ENCODE data around the gene FRS3. TPM values are rescaled to one million over a fixed set of nuclear protein-coding genes. Genes with fewer than 3 reads are reported as not detected.

Gene FRS3
- total and polyA plus RNA-seq, 2 of the 13 experiments (the other 11 are each of a cell fraction or from before 2014, with no cell fraction given): 3.0 to 7.4 TPM

DNA sequence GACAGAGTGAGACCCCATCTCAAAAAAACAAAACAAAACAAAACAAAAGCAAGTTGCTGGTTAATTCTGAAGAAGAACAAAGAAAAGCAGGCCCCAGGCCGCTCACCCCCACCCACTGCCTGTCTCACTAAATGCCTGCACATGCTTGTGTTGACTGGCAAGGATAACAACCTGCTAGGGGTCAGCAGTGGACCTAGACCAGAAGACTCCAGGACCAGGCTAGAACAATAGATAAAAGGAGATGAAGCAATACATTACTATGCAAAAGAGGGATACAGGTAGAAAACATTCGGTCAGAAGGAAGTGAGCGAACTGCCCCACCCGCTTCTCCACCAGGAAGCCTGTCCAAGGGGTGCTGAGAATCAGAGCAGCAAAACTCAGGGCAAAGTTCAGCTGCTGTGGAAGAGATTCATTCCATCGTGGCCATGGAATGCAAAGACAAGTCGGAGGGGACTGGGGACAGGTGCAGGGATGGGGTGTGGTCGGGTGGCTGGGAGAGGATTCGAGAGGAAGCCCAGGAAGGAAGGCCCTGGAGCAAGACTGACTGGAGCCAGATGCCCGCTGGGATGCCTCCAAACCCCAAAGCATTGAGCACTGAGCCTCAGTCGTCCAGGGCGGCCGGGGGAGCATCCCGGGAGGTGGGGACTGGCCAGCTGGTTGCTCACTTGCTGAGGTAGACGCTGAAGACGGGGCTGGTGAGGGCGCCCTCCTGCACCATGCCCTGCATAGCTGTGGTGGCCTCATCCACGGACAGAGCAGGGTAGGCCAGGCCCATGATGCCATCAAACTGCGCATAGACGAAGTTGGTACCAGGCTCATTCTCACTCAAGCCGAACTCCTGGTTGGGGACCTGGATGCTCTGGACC, 37.8 kb downstream of the FRS3 start (continued):
- TF ChIP-seq, protein P1, sequence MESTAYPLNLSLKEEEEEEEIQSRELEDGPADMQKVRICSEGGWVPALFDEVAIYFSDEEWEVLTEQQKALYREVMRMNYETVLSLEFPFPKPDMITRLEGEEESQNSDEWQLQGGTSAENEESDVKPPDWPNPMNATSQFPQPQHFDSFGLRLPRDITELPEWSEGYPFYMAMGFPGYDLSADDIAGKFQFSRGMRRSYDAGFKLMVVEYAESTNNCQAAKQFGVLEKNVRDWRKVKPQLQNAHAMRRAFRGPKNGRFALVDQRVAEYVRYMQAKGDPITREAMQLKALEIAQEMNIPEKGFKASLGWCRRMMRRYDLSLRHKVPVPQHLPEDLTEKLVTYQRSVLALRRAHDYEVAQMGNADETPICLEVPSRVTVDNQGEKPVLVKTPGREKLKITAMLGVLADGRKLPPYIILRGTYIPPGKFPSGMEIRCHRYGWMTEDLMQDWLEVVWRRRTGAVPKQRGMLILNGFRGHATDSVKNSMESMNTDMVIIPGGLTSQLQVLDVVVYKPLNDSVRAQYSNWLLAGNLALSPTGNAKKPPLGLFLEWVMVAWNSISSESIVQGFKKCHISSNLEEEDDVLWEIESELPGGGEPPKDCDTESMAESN (CRISPR knock-in tag; conservative IDR thresholded peaks at IDR 0.05): no peak; the same call in 1 of the 2 replicates
- TF ChIP-seq ZNF263 (CRISPR knock-in tag; IDR thresholded peaks at IDR 0.05) (no peak), CENPX (CRISPR knock-in tag; IDR thresholded peaks at IDR 0.05) (no peak), ZNF629 (CRISPR knock-in tag; conservative IDR thresholded peaks at IDR 0.05) (no peak), ZNF441 (CRISPR knock-in tag; IDR thresholded peaks at IDR 0.05; ENCODE audit: borderline replicate concordance) (no peak), TCF7 (IDR thresholded peaks at IDR 0.05; ENCODE audit: low read depth) (peak; percentile 73), MIER3 (CRISPR knock-in tag; IDR thresholded peaks at IDR 0.05; ENCODE audit: borderline replicate concordance) (no peak), ZNF335 (CRISPR knock-in tag; IDR thresholded peaks at IDR 0.05) (0 out of 2 replicates have a peak, but pooled peaks have one; percentile 16), ZNF180 (CRISPR knock-in tag; IDR thresholded peaks at IDR 0.05; ENCODE audit: borderline replicate concordance, low read depth) (no peak), CBX1 (IDR thresholded peaks at IDR 0.05; ENCODE audit: low read depth) (no peak), ZSCAN25 (CRISPR knock-in tag; IDR thresholded peaks at IDR 0.05) (no peak), ZNF562 (CRISPR knock-in tag; IDR thresholded peaks at IDR 0.05; ENCODE audit: borderline replicate concordance) (no peak), ZNF75D (CRISPR knock-in tag; IDR thresholded peaks at IDR 0.05; ENCODE audit: borderline replicate concordance) (no peak)
- TF ChIP-seq, protein P2, sequence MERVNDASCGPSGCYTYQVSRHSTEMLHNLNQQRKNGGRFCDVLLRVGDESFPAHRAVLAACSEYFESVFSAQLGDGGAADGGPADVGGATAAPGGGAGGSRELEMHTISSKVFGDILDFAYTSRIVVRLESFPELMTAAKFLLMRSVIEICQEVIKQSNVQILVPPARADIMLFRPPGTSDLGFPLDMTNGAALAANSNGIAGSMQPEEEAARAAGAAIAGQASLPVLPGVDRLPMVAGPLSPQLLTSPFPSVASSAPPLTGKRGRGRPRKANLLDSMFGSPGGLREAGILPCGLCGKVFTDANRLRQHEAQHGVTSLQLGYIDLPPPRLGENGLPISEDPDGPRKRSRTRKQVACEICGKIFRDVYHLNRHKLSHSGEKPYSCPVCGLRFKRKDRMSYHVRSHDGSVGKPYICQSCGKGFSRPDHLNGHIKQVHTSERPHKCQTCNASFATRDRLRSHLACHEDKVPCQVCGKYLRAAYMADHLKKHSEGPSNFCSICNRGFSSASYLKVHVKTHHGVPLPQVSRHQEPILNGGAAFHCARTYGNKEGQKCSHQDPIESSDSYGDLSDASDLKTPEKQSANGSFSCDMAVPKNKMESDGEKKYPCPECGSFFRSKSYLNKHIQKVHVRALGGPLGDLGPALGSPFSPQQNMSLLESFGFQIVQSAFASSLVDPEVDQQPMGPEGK (CRISPR knock-in tag; IDR thresholded peaks at IDR 0.05): peak; percentile 58
- TF ChIP-seq, protein P3, sequence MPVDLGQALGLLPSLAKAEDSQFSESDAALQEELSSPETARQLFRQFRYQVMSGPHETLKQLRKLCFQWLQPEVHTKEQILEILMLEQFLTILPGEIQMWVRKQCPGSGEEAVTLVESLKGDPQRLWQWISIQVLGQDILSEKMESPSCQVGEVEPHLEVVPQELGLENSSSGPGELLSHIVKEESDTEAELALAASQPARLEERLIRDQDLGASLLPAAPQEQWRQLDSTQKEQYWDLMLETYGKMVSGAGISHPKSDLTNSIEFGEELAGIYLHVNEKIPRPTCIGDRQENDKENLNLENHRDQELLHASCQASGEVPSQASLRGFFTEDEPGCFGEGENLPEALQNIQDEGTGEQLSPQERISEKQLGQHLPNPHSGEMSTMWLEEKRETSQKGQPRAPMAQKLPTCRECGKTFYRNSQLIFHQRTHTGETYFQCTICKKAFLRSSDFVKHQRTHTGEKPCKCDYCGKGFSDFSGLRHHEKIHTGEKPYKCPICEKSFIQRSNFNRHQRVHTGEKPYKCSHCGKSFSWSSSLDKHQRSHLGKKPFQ (CRISPR knock-in tag; IDR thresholded peaks at IDR 0.05; ENCODE audit: insufficient replicate concordance): no peak
- TF ChIP-seq, protein P4, sequence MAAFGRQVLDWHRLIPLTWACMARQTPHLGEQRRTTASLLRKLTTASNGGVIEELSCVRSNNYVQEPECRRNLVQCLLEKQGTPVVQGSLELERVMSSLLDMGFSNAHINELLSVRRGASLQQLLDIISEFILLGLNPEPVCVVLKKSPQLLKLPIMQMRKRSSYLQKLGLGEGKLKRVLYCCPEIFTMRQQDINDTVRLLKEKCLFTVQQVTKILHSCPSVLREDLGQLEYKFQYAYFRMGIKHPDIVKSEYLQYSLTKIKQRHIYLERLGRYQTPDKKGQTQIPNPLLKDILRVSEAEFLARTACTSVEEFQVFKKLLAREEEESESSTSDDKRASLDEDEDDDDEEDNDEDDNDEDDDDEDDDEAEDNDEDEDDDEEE (CRISPR knock-in tag; IDR thresholded peaks at IDR 0.05): peak; percentile 56; the same call in 1 of the 2 replicates
- TF ChIP-seq, protein P5, sequence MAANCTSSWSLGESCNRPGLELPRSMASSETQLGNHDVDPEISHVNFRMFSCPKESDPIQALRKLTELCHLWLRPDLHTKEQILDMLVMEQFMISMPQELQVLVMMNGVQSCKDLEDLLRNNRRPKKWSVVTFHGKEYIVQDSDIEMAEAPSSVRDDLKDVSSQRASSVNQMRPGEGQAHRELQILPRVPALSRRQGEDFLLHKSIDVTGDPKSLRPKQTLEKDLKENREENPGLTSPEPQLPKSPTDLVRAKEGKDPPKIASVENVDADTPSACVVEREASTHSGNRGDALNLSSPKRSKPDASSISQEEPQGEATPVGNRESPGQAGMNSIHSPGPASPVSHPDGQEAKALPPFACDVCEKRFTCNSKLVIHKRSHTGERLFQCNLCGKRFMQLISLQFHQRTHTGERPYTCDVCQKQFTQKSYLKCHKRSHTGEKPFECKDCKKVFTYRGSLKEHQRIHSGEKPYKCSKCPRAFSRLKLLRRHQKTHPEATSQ (CRISPR knock-in tag; IDR thresholded peaks at IDR 0.05; ENCODE audit: borderline replicate concordance): peak; percentile 46; the same call in 1 of the 2 replicates
- TF ChIP-seq, protein P6, sequence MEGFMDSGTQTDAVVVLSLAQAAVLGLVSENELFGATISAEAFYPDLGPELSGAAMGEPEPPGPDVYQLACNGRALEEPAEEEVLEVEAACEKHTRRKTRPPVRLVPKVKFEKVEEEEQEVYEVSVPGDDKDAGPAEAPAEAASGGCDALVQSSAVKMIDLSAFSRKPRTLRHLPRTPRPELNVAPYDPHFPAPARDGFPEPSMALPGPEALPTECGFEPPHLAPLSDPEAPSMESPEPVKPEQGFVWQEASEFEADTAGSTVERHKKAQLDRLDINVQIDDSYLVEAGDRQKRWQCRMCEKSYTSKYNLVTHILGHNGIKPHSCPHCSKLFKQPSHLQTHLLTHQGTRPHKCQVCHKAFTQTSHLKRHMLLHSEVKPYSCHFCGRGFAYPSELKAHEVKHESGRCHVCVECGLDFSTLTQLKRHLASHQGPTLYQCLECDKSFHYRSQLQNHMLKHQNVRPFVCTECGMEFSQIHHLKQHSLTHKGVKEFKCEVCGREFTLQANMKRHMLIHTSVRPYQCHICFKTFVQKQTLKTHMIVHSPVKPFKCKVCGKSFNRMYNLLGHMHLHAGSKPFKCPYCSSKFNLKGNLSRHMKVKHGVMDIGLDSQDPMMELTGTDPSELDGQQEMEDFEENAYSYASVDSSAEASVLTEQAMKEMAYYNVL (CRISPR knock-in tag; IDR thresholded peaks at IDR 0.05; ENCODE audit: borderline replicate concordance): no peak
